HL-60 (cell line): ENCODE measurements around the gene CHRNB2.

Source experiments
- DNase-seq, 2 experiments: peaks; one replicate each; pipeline ENCODE4 v3.0.0-alpha.2; 2010 to 2020; ENCODE audit warnings: low read depth in 1 of 2, low spot score in 1 of 2
- H3K27ac ChIP-seq: fragments of 250-450 bp; sonication (Bioruptor Pico); replicated peaks from 2 replicates; pipeline ENCODE4 v1.5.1; 2020; ENCODE audit warnings: mild to moderate bottlenecking, moderate library complexity
- H3K27me3 ChIP-seq: fragments of 250-450 bp; sonication (Bioruptor Pico); 2 replicates; pipeline ENCODE4 v1.5.1; 2021; ENCODE audit warnings: mild to moderate bottlenecking, moderate library complexity; ENCODE audit not compliant: insufficient read depth, poor library complexity, severe bottlenecking
- H3K4me3 ChIP-seq: replicated peaks from 2 replicates; pipeline ENCODE4 v1.5.1; 2011; ENCODE audit warnings: mild to moderate bottlenecking, control low read depth, low read length; ENCODE audit not compliant: insufficient read depth
- CTCF ChIP-seq: IDR thresholded peaks from one replicate; pipeline ENCODE4 v1.5.1; 2011; ENCODE audit warnings: low read length, control low read depth, inconsistent platforms; ENCODE audit not compliant: insufficient read depth
- GABPA ChIP-seq: IDR thresholded peaks from 2 replicates; pipeline ENCODE4 v1.6.1; 2012; ENCODE audit warnings: low read depth
- POLR2AphosphoS5 ChIP-seq: IDR thresholded peaks from 2 replicates; pipeline ENCODE4 v1.6.1; 2012; ENCODE audit warnings: low read depth
- REST ChIP-seq: IDR thresholded peaks from 2 replicates; pipeline ENCODE4 v1.6.1; 2012; ENCODE audit warnings: low read depth; ENCODE audit not compliant: insufficient replicate concordance
- SPI1 ChIP-seq: IDR thresholded peaks from 2 replicates; pipeline ENCODE4 v1.6.1; 2012; ENCODE audit warnings: low read depth, mild to moderate bottlenecking, borderline replicate concordance

The CHRNB2 gene

GRCh38 chr1:154624746-154625643, 57.4 kb downstream of the CHRNB2 start:
- Histone ChIP-seq H3K4me3 (no peak overlapping the region), H3K27me3 (no peaks in the 10 kb centered on the region), H3K27ac (no peak overlapping the region)
- TF ChIP-seq SPI1 (no peak), POLR2AphosphoS5 (no peak), GABPA (no peak), CTCF (no peak), REST (no peak)
- DNase-seq: no peak

GRCh38 chr1:154626456-154627256, 59.1 kb downstream of the CHRNB2 start:
- TF ChIP-seq POLR2AphosphoS5 (no peak), REST (no peak), CTCF (no peak), SPI1 (no peak), GABPA (no peak)
- DNase-seq: no peak
- peak overlapping the region; percentile 93 for H3K27ac ChIP-seq
- H3K27me3 ChIP-seq: no peaks in the 10 kb centered on the region
- peak overlapping the region; percentile 99 for H3K4me3 ChIP-seq

- DNase-seq: peak; percentile 85 to 92
- H3K27me3 ChIP-seq: no peaks in the 10 kb centered on the region
- TF ChIP-seq POLR2AphosphoS5: peak; percentile 67; the same call in 1 of the 2 replicates
- TF ChIP-seq CTCF: no peak
- H3K4me3 ChIP-seq: peak overlapping the region; percentile 99
- peak overlapping the region; percentile 93 for H3K27ac ChIP-seq
Measured at GRCh38 chr1:154627257-154628120, 59.9 kb downstream of the CHRNB2 start.
